CD4-positive, alpha-beta T cell treated with Interferon gamma for 1 hour (primary cell): ENCODE data around the gene FRMD4A.

ENCODE experiments used
- DNase-seq: peaks from one replicate; pipeline ENCODE4 v3.0.0-alpha.2; 2020

Gene FRMD4A

GRCh38 chr10:14004536-14004935 is 326.2 kb downstream of the FRMD4A start:
- no peak for DNase-seq

- no peak for DNase-seq
These were observed 327.1 kb downstream of the FRMD4A start for GRCh38 chr10:14003517-14004184.

- DNase-seq: no peak
These were observed 329.3 kb downstream of the FRMD4A start for GRCh38 chr10:14001298-14002040.

GRCh38 chr10:13998163-13998835 is 332.4 kb downstream of the FRMD4A start:
- no peak for DNase-seq

GRCh38 chr10:13997650-13998049 is 333.1 kb downstream of the FRMD4A start:
- no peak for DNase-seq

GRCh38 chr10:13994932-13995331 is 335.8 kb downstream of the FRMD4A start:
- DNase-seq: no peak

GRCh38 chr10:13993673-13994089 is 337.0 kb downstream of the FRMD4A start:
- no peak for DNase-seq

GRCh38 chr10:13993169-13993568 is 337.6 kb downstream of the FRMD4A start:
- no peak for DNase-seq

- no peak for DNase-seq
These were observed 339.4 kb downstream of the FRMD4A start for GRCh38 chr10:13991353-13991752.

GRCh38 chr10:13990946-13991345 is 339.8 kb downstream of the FRMD4A start:
- DNase-seq: no peak

GRCh38 chr10:13990392-13990805 is 340.3 kb downstream of the FRMD4A start:
- DNase-seq: no peak

GRCh38 chr10:13989616-13990015 is 341.1 kb downstream of the FRMD4A start:
- no peak for DNase-seq

GRCh38 chr10:13987446-13987845 is 343.3 kb downstream of the FRMD4A start:
- DNase-seq: no peak

GRCh38 chr10:13984647-13985155 is 346.0 kb downstream of the FRMD4A start:
- DNase-seq: no peak

GRCh38 chr10:13983035-13983434 is 347.7 kb downstream of the FRMD4A start:
- no peak for DNase-seq

GRCh38 chr10:13978533-13979115 is 352.1 kb downstream of the FRMD4A start:
- no peak for DNase-seq

GRCh38 chr10:13977861-13978532 is 352.7 kb downstream of the FRMD4A start:
- DNase-seq: no peak

- DNase-seq: no peak
These were observed 357.0 kb downstream of the FRMD4A start for GRCh38 chr10:13973742-13974141.

- DNase-seq: no peak
These were observed 358.1 kb downstream of the FRMD4A start for GRCh38 chr10:13972609-13973008.

- no peak for DNase-seq
These were observed 358.9 kb downstream of the FRMD4A start for GRCh38 chr10:13971601-13972475.

- no peak for DNase-seq
These were observed 359.8 kb downstream of the FRMD4A start for GRCh38 chr10:13970957-13971353.
